HG03460 (cell line): Measurements from ENCODE around the gene CLASRP.

ENCODE experiments used
- ATAC-seq: cut with Tn5 transposase; IDR thresholded peaks from one replicate; pipeline ENCODE4 v1.9.1; 2021; ENCODE audit not compliant: unreplicated experiment

CLASRP gene

GRCh38 chr19:45019187-45019586 is 19.7 kb upstream of the CLASRP start:
- no peak for ATAC-seq

DNA sequence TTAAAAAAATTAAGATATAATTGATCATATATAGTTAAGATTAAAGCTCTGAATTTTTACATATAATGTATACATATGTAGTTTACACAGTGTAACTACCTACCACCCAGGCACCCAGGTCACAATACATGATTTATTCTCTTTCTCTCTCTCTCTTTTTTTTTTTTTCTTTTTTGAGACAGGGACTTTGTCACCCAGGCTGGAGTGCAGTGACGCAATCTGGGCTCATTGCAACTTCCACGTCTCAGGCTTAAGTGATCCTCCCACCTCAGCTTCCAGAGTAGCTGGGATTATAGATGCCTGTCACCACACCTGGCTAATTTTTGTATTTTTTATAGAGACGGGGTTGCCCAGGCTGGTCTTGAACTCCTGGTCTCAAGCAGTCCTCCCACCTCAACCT is 18.8 kb upstream of the CLASRP start:
- no peak for ATAC-seq

DNA sequence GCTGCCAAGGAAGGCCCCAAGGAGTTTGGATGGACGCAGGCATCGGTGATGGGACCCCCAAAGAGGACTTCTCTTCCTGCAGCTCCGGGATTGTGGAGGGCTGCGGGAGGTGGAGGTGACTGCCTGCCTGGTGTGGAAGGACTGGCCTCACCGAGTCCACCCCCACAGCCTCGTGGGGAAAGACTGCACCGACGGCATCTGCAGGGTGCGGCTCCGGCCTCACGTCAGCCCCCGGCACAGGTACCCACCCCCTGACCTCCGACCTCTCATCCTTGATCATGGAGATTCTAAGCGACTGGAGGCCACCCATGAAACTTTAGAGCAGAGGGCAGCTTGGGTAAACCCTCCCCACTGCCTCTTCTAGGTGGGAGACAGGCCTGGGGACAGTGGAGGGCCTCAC is 16.9 kb upstream of the CLASRP start:
- ATAC-seq: no peak

DNA sequence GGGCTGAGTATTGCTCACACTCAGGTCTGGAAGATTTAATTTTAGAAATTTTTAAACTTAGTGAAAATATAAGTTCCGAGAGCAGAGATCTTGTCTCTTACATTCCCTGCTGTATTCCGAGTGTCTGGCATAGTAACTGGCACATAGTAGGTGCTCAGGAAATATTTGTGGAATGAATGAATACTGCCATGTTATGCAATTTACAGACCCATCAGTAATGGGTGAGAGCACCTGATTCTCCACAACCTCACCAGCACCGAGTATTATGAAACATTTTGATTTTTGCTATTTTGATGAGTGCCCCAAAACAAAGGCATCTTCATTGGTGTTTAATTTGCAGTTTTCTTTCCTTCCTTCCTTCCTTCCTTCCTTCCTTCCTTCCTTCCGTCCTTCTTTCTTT is 15.8 kb upstream of the CLASRP start:
- ATAC-seq: no peak

- no peak for ATAC-seq
These were observed 13.6 kb upstream of the CLASRP start for GRCh38 chr19:45025264-45025663.

DNA sequence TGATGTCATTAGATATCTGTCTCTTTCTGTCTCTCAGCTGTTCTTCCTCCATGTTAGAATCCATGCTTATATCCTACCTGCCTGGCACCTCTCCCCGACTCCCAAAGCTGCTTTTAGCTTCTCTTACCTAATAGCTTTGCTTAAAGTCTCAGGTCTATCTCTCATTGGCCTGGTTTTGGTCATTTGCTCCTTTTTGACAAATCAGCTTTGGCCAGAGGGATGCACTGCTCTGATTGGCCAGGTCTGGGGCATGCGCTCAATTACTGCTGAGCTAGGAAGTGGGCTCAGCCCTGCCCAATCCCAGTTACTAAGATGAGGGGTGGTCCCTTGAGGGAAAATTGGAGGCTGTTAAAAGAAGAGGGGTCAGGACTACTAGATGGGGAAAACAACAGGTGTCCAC is 11.5 kb upstream of the CLASRP start:
- ATAC-seq: no peak

GRCh38 chr19:45030825-45031224 is 8.0 kb upstream of the CLASRP start:
- ATAC-seq: no peak

- ATAC-seq: no peak
These were observed 6.4 kb upstream of the CLASRP start for GRCh38 chr19:45032421-45032820.

DNA sequence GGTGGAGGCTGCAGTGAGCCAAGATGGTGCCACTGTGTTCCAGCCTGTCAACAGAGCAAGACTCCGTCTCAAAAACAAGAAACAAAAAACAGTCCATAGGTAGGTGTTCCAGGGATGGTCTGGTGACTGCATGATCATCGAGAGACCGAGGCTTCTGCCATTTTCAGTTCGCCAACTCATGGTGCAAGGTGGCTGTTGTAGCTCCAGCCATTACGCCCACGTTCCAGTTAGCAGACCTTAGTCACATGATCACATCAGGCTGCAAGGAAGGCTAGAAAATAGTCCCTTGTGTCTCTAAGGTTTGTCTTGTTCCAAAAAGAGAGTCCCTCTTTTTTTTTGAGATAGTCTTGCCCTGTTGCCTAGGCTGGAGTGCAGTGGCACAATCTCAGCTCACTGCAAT is 3.1 kb upstream of the CLASRP start:
- no peak for ATAC-seq

DNA sequence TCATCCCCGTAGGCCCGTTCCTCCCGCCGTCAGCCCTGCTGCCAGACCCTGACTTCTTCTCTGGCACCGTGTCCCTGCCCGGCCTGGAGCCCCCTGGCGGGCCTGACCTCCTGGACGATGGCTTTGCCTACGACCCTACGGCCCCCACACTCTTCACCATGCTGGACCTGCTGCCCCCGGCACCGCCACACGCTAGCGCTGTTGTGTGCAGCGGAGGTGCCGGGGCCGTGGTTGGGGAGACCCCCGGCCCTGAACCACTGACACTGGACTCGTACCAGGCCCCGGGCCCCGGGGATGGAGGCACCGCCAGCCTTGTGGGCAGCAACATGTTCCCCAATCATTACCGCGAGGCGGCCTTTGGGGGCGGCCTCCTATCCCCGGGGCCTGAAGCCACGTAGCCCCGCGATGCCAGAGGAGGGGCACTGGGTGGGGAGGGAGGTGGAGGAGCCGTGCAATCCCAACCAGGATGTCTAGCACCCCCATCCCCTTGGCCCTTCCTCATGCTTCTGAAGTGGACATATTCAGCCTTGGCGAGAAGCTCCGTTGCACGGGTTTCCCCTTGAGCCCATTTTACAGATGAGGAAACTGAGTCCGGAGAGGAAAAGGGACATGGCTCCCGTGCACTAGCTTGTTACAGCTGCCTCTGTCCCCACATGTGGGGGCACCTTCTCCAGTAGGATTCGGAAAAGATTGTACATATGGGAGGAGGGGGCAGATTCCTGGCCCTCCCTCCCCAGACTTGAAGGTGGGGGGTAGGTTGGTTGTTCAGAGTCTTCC is 1.3 kb upstream of the CLASRP start:
- ATAC-seq: no peak

GRCh38 chr19:45040059-45040771 is 1.4 kb downstream of the CLASRP start:
- no peak for ATAC-seq

DNA sequence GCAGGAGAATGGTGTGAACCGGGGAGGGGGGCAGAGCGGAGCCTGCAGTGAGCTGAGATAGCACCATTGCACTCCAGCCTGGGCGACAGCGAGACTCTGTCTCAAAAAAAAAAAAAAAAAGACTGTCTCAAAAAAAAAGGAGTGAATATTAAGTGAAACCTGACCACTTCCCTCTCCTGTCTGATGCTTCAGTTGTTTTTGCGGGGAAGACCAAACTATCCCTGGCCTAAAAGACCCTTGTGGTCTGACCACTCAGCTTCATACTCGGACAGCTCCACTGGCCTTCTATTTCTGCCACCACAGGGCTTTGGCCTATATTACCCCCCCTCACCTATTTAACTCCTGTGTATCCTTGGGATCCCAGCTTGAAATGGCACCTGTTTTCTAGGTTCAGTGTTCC is 2.3 kb downstream of the CLASRP start:
- no peak for ATAC-seq

DNA sequence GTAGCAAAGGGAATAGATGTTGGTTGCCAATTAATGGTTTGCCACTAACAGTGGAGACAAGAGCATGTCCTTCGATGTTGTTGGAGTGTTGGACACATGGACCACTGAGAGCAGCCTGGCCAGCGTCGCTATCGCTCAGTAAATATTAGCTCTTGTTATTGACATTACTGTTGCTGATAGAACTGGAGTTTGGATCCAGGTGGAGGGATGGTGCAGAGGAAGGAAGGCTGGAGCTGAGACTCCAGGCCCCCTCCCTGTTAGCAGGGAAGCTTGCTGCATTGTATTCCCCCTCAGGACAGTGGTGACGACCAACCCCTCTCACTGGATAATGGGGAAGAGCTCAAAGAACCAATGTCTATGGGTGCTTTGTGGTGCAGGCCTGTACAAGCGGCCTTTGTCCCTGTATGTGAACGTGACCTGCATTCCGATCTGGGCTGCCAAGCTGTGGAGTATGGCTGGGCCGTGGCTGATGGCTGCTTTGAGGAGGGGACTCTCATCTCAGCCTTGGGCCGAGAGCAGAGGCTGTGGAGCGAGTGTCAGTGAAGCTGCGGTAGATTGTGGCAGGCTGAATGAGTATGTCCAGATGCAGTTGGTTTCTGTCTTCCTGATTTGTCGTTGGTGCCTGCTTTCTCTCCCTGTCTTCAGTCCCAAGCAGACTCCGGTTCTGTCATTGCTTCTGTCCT is 7.0 kb downstream of the CLASRP start:
- ATAC-seq: no peak

DNA sequence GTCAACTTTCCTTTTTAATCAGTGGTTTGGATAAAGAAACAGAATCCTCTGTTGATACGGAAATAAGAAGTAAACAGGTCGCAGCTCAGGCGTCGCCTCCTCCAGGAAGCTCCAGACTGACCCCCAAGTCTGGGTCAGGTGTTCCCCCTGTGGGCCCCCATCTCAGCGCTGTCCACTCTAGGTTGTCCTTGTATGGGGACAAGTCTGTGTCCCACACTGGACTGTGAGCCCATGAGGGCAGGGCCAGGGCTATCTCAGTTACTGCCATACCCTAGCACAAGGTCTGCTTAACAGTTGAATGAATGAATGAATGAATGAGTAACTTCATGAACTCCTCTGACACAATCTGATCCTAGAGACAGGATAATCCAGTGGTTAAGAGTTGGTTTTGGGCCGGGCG is 7.5 kb downstream of the CLASRP start:
- no peak for ATAC-seq

DNA sequence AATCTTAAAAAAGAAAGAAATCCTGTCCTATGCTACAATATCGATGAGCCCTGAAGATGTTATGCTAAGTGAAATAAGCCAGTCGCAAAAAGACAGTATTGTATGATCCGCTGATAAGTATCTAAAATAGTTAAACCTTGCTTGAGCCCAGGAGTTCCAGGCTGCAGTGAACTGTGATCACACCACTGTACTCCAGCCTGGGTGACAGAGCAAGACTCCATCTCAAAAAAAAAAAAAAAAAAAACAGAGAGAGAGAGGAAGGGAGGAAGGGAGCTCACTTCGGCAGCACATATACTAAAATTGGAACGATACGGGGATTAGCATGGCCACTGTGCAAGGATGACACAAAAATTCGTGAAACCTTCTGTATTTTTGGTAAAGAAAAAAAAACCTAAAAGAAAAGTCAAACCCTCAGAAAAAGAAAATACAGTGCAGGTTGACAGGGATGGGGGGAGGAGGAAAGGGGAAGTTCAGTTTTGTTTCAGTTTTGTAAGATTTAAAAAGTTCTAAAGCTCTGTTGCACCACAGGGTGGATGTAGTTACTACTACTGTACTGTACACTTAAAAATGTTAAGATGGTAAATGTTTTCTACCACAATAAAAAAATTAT is 8.4 kb downstream of the CLASRP start:
- no peak for ATAC-seq

GRCh38 chr19:45049073-45049736 is 10.4 kb downstream of the CLASRP start:
- no peak for ATAC-seq

GRCh38 chr19:45050036-45050435 is 11.2 kb downstream of the CLASRP start:
- ATAC-seq: no peak

DNA sequence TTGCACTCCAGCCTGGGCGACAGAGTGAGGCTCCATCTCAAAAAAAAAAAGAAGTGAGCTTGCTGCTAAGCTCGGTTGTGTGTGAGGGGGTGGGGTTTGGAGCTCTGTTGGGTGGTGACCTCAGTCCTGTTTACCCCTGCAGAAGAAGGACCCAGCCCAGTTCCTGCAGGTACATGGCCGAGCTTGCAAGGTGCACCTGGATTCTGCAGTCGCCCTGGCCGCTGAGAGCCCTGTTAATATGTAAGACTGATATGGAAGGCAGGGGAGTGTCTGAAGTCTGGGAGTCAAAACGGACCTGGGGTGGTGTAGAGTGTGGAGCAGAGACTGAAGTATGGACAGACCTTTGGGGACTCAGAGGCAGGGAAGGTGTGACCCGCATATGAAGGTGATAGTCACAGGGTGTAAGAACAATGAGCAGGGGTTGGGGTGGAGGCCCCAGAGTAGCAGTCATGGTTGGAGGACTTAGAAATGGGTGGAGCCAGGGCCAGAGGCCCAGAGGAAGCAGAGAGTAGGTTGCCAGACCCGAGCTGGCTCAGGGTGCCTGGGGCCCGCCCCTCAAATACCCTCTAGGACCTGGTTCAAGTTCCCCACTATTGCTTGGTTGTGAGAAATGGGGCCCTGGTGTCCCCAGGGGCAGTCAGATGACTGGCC is 13.2 kb downstream of the CLASRP start:
- ATAC-seq: no peak

- no peak for ATAC-seq
These were observed 18.0 kb downstream of the CLASRP start for GRCh38 chr19:45056831-45057230.

GRCh38 chr19:45057444-45057843 is 18.6 kb downstream of the CLASRP start:
- ATAC-seq: no peak
